ENCODE data around the gene OSBPL6.
A peak's percentile ranks its signal among the peaks of the same experiment; 100 is the strongest.
"Not testable (repeated sequence)": the region's sequence is repeated elsewhere in the genome, so short reads cannot be mapped to it uniquely, and the experiment has no call there.

The OSBPL6 gene

DNA sequence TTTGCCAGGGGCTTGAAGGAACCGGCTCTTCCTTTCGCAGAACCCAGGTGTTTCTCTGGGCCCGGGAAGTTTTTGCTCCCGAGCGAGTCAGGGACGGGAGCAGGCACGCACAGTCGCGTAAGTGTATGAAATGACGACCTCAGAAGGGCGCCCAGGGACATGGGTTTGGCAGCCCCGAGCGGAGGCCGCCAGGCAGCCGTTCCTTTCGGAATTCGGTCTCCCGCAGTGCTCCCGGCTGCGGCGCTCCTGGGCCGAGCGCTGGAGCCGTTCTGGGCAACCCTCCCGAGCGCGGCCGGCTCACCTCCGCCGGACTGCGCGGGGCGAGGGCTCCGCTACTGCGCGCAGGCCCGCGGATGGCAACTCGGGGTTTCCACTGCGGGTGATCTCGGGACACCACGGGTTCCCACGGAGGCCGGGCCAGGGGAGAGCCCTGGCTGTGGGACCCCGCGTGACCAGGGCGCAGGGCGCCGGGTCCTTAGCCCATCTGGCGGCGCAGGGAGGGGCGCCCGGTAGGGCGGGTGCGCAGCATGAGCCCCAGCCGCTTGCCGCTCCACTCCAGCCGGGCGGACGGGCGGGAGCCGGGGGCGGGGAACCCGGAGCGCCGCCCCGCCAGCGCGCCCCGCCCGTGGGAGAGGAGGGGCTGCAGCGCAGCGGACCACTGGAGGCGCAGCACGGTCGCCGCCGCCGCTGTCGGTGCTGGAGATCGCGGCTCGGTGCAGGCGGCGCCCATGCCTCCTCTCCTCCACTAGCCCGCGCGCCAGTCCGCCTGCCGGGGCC lies at the start of gene OSBPL6:
Gene OSBPL6 (plus strand): TSS at position 690 of the 777 bp plus-strand sequence. CDS start 111,673 bp downstream, outside the sequence.
- in situ Hi-C loops (cut with HindIII; ENCODE audit: low sequenced_read_pairs) = no loop called here
- H3K4me3 ChIP-seq (ENCODE audit: low read depth, low read length) = peak within 1 kb of the TSS; percentile 77
- TF ChIP-seq, protein P1, sequence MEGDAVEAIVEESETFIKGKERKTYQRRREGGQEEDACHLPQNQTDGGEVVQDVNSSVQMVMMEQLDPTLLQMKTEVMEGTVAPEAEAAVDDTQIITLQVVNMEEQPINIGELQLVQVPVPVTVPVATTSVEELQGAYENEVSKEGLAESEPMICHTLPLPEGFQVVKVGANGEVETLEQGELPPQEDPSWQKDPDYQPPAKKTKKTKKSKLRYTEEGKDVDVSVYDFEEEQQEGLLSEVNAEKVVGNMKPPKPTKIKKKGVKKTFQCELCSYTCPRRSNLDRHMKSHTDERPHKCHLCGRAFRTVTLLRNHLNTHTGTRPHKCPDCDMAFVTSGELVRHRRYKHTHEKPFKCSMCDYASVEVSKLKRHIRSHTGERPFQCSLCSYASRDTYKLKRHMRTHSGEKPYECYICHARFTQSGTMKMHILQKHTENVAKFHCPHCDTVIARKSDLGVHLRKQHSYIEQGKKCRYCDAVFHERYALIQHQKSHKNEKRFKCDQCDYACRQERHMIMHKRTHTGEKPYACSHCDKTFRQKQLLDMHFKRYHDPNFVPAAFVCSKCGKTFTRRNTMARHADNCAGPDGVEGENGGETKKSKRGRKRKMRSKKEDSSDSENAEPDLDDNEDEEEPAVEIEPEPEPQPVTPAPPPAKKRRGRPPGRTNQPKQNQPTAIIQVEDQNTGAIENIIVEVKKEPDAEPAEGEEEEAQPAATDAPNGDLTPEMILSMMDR (IDR thresholded peaks at IDR 0.05; ENCODE audit: low read depth, low read length) = no peak
- DNase-seq (ENCODE audit: low read depth, low spot score) = peak; percentile 86

DNA sequence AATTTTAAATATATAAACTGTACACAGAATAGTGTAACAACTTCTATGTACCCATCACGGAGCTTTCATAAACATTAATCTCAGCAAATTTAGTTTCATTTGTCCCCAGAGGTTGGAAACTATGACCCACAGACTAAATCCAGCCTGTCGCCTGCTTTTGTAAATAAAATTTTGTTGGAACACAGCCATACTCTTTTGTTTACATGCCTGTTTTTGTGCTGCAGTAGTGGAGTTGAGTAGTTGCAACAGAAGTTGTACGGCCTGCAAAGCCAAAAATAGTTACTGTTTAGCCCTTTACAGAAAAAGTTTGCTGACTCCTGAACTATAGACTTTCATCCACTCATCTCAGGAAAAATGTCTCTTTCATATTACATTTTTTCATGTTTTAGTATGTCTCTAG lies 42.3 kb upstream of the OSBPL6 start:
- DNase-seq (ENCODE audit: low read depth, low spot score) = no peak
- in situ Hi-C loops (cut with HindIII; ENCODE audit: low sequenced_read_pairs) = no loop called here
- TF ChIP-seq, protein P1 (IDR thresholded peaks at IDR 0.05; ENCODE audit: low read depth, low read length) = no peak

DNA sequence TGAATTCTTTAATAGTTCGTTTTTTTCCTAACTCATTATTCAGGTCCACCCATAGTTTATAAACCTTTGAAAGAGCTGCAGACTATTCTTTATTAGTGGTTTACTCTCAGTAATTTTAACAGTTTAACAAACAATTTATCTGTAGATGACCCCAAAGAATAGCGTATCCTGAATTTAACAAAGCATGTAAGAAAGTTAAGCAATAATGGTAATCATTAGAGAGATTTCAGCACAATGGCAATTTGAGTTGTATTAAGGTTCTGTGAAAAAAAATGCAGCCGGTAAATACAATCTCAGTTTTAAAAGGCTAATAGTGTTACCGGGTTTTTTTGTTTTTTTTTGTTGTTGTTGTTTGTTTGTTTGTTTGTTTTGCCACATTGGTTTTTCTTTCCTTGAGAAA lies 41.8 kb upstream of the OSBPL6 start:
- no peak overlapping the region for H3K4me3 ChIP-seq (ENCODE audit: low read depth, low read length)
- TF ChIP-seq, protein P1 (IDR thresholded peaks at IDR 0.05; ENCODE audit: low read depth, low read length) = no peak
- DNase-seq (ENCODE audit: low read depth, low spot score) = no peak
- in situ Hi-C loops (cut with HindIII; ENCODE audit: low sequenced_read_pairs) = no loop called here

More for the DNA sequence above, 42.3 kb upstream of the OSBPL6 start:
- H3K4me3 ChIP-seq (ENCODE audit: low read depth, low read length) = no peak overlapping the region

DNA sequence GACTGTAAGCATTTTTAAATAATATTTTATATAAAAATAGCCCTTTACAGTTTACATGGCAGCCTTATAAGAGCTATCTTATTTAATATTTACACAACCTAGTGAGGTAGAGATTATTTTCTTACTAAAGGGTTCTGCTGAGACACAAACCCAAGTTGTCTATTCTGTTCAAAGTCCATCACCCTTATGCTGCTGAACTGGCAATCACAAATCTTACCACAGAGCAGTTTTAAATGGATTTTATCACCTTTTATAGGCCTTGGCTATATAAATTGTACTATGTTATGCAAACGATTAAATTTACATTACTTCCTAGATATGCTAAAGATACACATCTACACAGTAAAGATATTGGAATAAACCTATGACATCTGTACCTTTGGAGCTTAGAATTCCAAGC lies 41.3 kb upstream of the OSBPL6 start:
- DNase-seq (ENCODE audit: low read depth, low spot score) = no peak
- H3K4me3 ChIP-seq (ENCODE audit: low read depth, low read length) = no peak overlapping the region
- in situ Hi-C loops (cut with HindIII; ENCODE audit: low sequenced_read_pairs) = no loop called here
- TF ChIP-seq, protein P1 (IDR thresholded peaks at IDR 0.05; ENCODE audit: low read depth, low read length) = no peak

DNA sequence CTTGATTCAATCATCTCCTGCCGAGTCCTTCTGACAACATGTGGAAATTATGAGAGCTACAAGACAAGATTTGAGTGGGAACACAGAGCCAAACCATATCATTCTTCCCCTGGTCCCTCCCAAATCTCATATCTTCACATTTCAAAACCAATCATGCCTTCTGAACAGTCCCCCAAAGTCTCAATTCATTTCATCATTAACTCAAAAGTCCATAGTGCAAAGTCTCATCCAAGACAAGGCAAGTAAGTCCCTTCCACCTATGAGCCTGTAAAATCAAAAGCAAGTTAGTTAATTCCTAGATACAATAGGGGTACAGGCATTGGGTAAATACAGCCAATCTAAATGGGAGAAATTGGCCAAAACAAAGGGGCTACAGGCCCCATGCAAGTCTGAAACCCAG lies 40.4 kb upstream of the OSBPL6 start:
- H3K4me3 ChIP-seq (ENCODE audit: low read depth, low read length); DNase-seq (ENCODE audit: low read depth, low spot score); in situ Hi-C loops (cut with HindIII; ENCODE audit: low sequenced_read_pairs): not testable (repeated sequence)

DNA sequence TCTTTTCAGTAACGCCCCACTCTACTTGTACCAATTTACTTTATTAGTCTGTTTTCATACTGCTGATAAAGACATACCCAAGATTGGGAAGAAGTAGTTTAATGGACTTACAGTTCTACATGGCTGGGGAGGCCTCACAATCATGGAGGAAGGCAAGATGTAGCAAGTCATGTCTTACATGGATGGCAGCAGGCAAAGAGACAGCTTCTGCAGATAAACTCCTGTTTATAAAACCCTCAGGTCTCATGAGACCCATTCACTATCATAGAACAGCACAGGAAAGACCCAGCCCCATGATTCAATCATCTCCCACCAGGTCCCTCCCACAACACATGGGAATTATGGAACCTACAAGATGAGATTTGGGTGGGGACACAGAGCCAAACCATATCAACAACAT lies 38.8 kb upstream of the OSBPL6 start:
- in situ Hi-C loops (cut with HindIII; ENCODE audit: low sequenced_read_pairs) = no loop called here
- DNase-seq (ENCODE audit: low read depth, low spot score) = no peak
- H3K4me3 ChIP-seq (ENCODE audit: low read depth, low read length) = no peak overlapping the region
- TF ChIP-seq, protein P1 (IDR thresholded peaks at IDR 0.05; ENCODE audit: low read depth, low read length) = no peak

DNA sequence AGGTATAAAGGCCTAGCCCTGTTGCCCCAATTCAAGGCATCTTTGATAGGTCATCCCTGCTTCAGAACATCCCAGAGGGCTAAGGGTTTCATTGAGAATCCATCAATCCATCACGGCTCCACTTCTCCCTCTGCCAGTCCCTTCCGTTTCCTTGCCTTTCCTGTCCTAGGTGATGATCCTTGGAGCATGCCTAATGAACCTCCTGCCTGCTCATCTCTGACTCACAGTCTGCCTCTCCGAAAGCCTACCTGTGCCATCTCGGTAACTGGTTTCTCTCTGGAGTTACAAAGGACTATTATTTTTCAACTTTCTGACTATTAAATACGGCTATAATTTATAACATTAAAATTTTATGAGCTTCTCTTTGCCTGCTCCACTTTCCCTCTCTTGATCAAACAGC lies 36.7 kb upstream of the OSBPL6 start:
- in situ Hi-C loops (cut with HindIII; ENCODE audit: low sequenced_read_pairs) = no loop called here
- no peak overlapping the region for H3K4me3 ChIP-seq (ENCODE audit: low read depth, low read length)
- TF ChIP-seq, protein P1 (IDR thresholded peaks at IDR 0.05; ENCODE audit: low read depth, low read length) = no peak
- DNase-seq (ENCODE audit: low read depth, low spot score) = no peak
